Caco-2 (cell line): ENCODE results near the gene SELENOH. TPM values are rescaled to one million over a fixed set of nuclear protein-coding genes. Genes with fewer than 3 reads are reported as not detected.
"Not testable (repeated sequence)": the region's sequence is repeated elsewhere in the genome, so short reads cannot be mapped to it uniquely, and the experiment has no call there.

Experiments
- BruUV-seq: library from RNA; stranded (reverse); fragments of 400-500 nt; replicated peaks from 2 replicates; lab custom pipeline; 2021; lab: Mats Ljungman, UMichigan
- CTCF ChIA-PET: fragments of 300-600 bp; sonication (Branson Sonifier 250); formaldehyde crosslinking; loops from one replicate; lab custom pipeline; 2022; ENCODE audit warnings: antibody characterized with exemption; lab: Charles Lee
- POLR2A ChIA-PET: fragments of 300-600 bp; sonication (Branson Sonifier 250); formaldehyde crosslinking; loops from one replicate; lab custom pipeline; 2022; ENCODE audit warnings: antibody characterized with exemption; lab: Charles Lee
- DNase-seq, 2 experiments: peaks; one replicate each; pipeline versions ENCODE4 v3.0.0 to v3.0.0-alpha.2; 2020 to 2022
- H3K27me3 ChIP-seq: replicated peaks from 2 replicates; pipeline ENCODE4 v1.6.0; 2011; ENCODE audit warnings: low read length; ENCODE audit not compliant: control insufficient read depth, insufficient read depth
- H3K36me3 ChIP-seq: 2 replicates; pipeline ENCODE4 v1.5.1; 2011; ENCODE audit warnings: low read length; ENCODE audit not compliant: control insufficient read depth, insufficient read depth
- H3K4me1 ChIP-seq: fragments of 250-450 bp; sonication (Bioruptor Pico); 2 replicates; pipeline ENCODE4 v1.5.1; 2020; ENCODE audit warnings: mild to moderate bottlenecking
- H3K4me3 ChIP-seq: 2 replicates; pipeline ENCODE4 v1.5.1; 2011; ENCODE audit warnings: low read depth, mild to moderate bottlenecking, control low read depth, low read length
- H3K9me3 ChIP-seq: fragments of 250-450 bp; sonication (Bioruptor Pico); 2 replicates; pipeline ENCODE4 v1.5.1; 2020; ENCODE audit warnings: mild to moderate bottlenecking, moderate library complexity
- H3K27ac Mint-ChIP-seq: one replicate; pipeline ENCODE4 v1.8.0; 2022; ENCODE audit warnings: mixed read lengths; ENCODE audit not compliant: unreplicated experiment
- H3K27me3 Mint-ChIP-seq: one replicate; pipeline ENCODE4 v1.8.0; 2022; ENCODE audit warnings: mixed read lengths; ENCODE audit not compliant: insufficient read depth, unreplicated experiment
- H3K36me3 Mint-ChIP-seq: one replicate; pipeline ENCODE4 v1.8.0; 2022; ENCODE audit warnings: mild to moderate bottlenecking, mixed read lengths; ENCODE audit not compliant: insufficient read depth, unreplicated experiment
- H3K4me1 Mint-ChIP-seq: one replicate; pipeline ENCODE4 v1.8.0; 2022; ENCODE audit warnings: low read depth, mixed read lengths; ENCODE audit not compliant: unreplicated experiment
- H3K4me3 Mint-ChIP-seq: one replicate; pipeline ENCODE4 v1.8.0; 2022; ENCODE audit warnings: mild to moderate bottlenecking, moderate library complexity, mixed read lengths; ENCODE audit not compliant: unreplicated experiment
- H3K9me3 Mint-ChIP-seq: one replicate; pipeline ENCODE4 v1.8.0; 2022; ENCODE audit warnings: mixed read lengths; ENCODE audit not compliant: unreplicated experiment
- CTCF ChIP-seq, 2 experiments: fragments of 200-600 bp in 1 of 2; IDR thresholded peaks; 1 replicate in 1 of 2; 2 replicates in 1 of 2; pipeline versions ENCODE4 v1.5.1 to v1.8.0; 2011 to 2022; ENCODE audit warnings: antibody characterized with exemption in 1 of 2, control low read depth in 1 of 2, inconsistent platforms in 1 of 2, low read depth in 1 of 2, low read length in 1 of 2, mild to moderate bottlenecking in 1 of 2, moderate library complexity in 1 of 2; ENCODE audit not compliant: insufficient read depth in 1 of 2, severe bottlenecking in 1 of 2, unreplicated experiment in 1 of 2
- intact Hi-C: fragments of 100-400 bp; cut with micrococcal nuclease; formaldehyde crosslinking; loops from one replicate; pipeline ENCODE4 v1.10.0; 2022; ENCODE audit not compliant: unreplicated experiment
- total RNA-seq: library from RNA; stranded (reverse); gene quantifications from 2 replicates; pipeline ENCODE4 v1.2.3, GENCODE V29; 2022

SELENOH gene
- total RNA-seq, 1 experiment from 2014 or later: 174 TPM

- Histone ChIP-seq H3K4me1 (no peaks in the 10 kb centered on the region), H3K36me3 (peaks cover 3% of the 10 kb centered on the region), H3K27me3 (no peaks in the 10 kb centered on the region), H3K9me3 (no peaks in the 10 kb centered on the region), H3K4me3 (no peak overlapping the region)
- H3K4me1 Mint-ChIP-seq: no peaks in the 10 kb centered on the region
- intact Hi-C loops: no loop called here
- no peak for DNase-seq
- no peak overlapping the region for H3K27ac Mint-ChIP-seq
- H3K9me3 Mint-ChIP-seq: no peaks in the 10 kb centered on the region
- POLR2A ChIA-PET: no interaction called here
- TF ChIP-seq CTCF (IDR thresholded peaks at IDR 0.05; ENCODE audit: insufficient read depth in 1 of 2, low read depth in 1 of 2, low read length in 1 of 2, severe bottlenecking in 1 of 2, unreplicated experiment in 1 of 2): no peak
- peaks cover 97% of the 10 kb centered on the region for H3K36me3 Mint-ChIP-seq
- CTCF ChIA-PET: no interaction called here
- H3K27me3 Mint-ChIP-seq: no peaks in the 10 kb centered on the region
- BruUV-seq: no TSS peak
- H3K4me3 Mint-ChIP-seq: no peak overlapping the region
These were observed 40.9 kb upstream of the SELENOH start for GRCh38 chr11:57700425-57700824.

DNA sequence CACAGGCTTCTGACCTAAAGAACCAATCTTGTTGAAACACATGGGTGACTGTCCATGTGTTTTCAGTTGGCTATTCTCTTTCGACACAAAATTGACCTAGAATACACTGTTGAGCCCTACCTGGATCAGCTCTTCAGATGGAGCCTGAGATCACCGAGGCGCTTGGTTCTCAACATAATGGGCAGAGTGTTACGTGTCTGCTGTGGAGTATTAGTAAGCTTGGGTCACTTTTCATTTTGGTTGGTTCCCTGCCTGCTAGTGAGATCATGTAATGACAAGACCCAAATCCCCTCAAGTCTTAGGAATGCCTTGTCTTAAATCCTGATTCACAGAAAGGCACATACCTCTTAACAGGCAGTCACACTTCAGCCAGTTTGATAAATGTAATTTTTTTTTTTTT is 38.0 kb upstream of the SELENOH start:
- Mint-ChIP-seq H3K4me1 (no peaks in the 10 kb centered on the region), H3K9me3 (no peaks in the 10 kb centered on the region), H3K27me3 (no peaks in the 10 kb centered on the region), H3K4me3 (no peak overlapping the region), H3K27ac (no peak overlapping the region), H3K36me3 (peaks cover 83% of the 10 kb centered on the region)
- Histone ChIP-seq H3K9me3 (no peaks in the 10 kb centered on the region), H3K4me1 (no peaks in the 10 kb centered on the region), H3K4me3 (no peak overlapping the region), H3K27me3 (no peaks in the 10 kb centered on the region), H3K36me3 (peaks cover 3% of the 10 kb centered on the region)
- DNase-seq: no peak
- no TSS peak for BruUV-seq
- ChIA-PET CTCF (no interaction called here), POLR2A (interaction anchor here (1.9 kb wide), 1 partner anchor 9 kb away, joined by 6 read pairs; the partner anchor contains the start of genes MED19 and TMX2)
- intact Hi-C loops: no loop called here
- no peak for TF ChIP-seq CTCF (IDR thresholded peaks at IDR 0.05; ENCODE audit: insufficient read depth in 1 of 2, low read depth in 1 of 2, low read length in 1 of 2, severe bottlenecking in 1 of 2, unreplicated experiment in 1 of 2)

DNA sequence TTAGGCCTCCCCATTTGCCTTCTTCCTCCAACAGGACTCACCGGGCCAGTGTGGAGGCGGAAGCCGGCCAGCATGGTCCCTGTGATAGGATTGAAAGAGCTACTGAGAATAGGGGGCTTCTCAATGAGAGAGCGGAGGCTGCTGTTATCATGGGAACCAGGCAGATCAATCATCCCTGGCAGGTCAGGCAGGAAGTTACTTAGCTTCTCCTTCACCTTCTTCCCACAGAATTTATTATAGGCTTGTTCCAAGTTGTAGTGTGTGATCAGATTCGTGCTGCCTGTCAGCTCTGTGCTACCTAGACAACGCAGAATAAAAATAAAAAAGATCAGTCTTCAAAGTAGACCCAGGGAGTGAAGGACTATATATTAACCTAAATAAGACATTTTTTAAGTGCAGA is 36.4 kb upstream of the SELENOH start:
- no peaks in the 10 kb centered on the region for H3K4me1 Mint-ChIP-seq

DNA sequence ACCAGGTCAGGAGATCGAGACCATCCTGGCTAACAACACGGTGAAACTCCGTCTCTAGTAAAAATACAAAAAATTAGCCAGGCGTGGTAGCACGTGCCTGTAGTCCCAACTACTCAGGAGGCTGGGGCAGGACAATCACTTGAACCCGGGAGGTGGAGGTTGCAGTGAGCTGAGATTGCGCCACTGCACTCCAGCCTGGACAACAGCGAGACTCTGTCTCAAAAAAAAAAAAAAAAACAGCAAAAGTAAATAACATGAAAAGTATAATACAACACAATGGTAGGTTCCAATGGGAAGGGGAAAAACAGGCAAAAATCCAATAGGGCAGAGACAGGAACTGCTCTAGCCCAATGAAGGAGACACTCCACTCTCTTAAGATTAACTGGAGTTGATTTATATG is 35.9 kb upstream of the SELENOH start:
- POLR2A ChIA-PET, H3K27me3 Mint-ChIP-seq, H3K4me3 ChIP-seq, H3K27ac Mint-ChIP-seq, H3K9me3 Mint-ChIP-seq, H3K36me3 ChIP-seq, H3K4me1 ChIP-seq, CTCF ChIA-PET, H3K4me3 Mint-ChIP-seq, H3K27me3 ChIP-seq, DNase-seq, H3K9me3 ChIP-seq, intact Hi-C loops, H3K4me1 Mint-ChIP-seq, BruUV-seq: not testable (repeated sequence)
- H3K36me3 Mint-ChIP-seq: peaks cover 71% of the 10 kb centered on the region

More for the DNA sequence above, 36.4 kb upstream of the SELENOH start:
- TF ChIP-seq CTCF (IDR thresholded peaks at IDR 0.05; ENCODE audit: insufficient read depth in 1 of 2, low read depth in 1 of 2, low read length in 1 of 2, severe bottlenecking in 1 of 2, unreplicated experiment in 1 of 2): no peak
- H3K27ac Mint-ChIP-seq: no peak overlapping the region
- H3K9me3 Mint-ChIP-seq: no peaks in the 10 kb centered on the region
- no TSS peak for BruUV-seq
- CTCF ChIA-PET: no interaction called here
- Histone ChIP-seq H3K4me3 (no peak overlapping the region), H3K27me3 (no peaks in the 10 kb centered on the region), H3K4me1 (no peaks in the 10 kb centered on the region), H3K36me3 (no peaks in the 10 kb centered on the region; the same call in 1 of the 2 replicates), H3K9me3 (no peaks in the 10 kb centered on the region)
- no peaks in the 10 kb centered on the region for H3K27me3 Mint-ChIP-seq
- POLR2A ChIA-PET: no interaction called here
- intact Hi-C loops: no loop called here
- H3K36me3 Mint-ChIP-seq: peaks cover 76% of the 10 kb centered on the region
- H3K4me3 Mint-ChIP-seq: no peak overlapping the region
- no peak for DNase-seq
